OCI-LY7 (cell line): ENCODE data around the gene ZNF500. TPM values are rescaled to one million over a fixed set of nuclear protein-coding genes. Genes with fewer than 3 reads are reported as not detected.

Source experiments
- BruUV-seq: library from RNA; stranded (reverse); fragments of 400-500 nt; replicated peaks from 2 replicates; lab custom pipeline; 2021; lab: Mats Ljungman, UMichigan
- CTCF ChIA-PET: fragments of 300-600 bp; sonication (Branson Sonifier 250); formaldehyde crosslinking; loops from one replicate; lab custom pipeline; 2022; ENCODE audit warnings: antibody characterized with exemption; ENCODE audit not compliant: unreplicated experiment; lab: Charles Lee
- POLR2A ChIA-PET: fragments of 300-600 bp; sonication (Branson Sonifier 250); formaldehyde crosslinking; loops from one replicate; lab custom pipeline; 2022; ENCODE audit warnings: antibody characterized with exemption; lab: Charles Lee
- DNase-seq: peaks from one replicate; pipeline ENCODE4 v3.0.0-alpha.2; 2015; ENCODE audit warnings: low spot score
- H2AFZ ChIP-seq: fragments of 200-600 bp; sonication (generic), shearing (Covaris generic); 2 replicates; pipeline ENCODE4 v1.6.1; 2014; ENCODE audit warnings: mild to moderate bottlenecking, antibody characterized with exemption, low read length, moderate library complexity
- H3K27ac ChIP-seq: fragments of 200-600 bp; sonication (generic); 2 replicates; pipeline ENCODE4 v1.5.1; 2014; ENCODE audit warnings: mixed run types, low read depth, mild to moderate bottlenecking, moderate library complexity, low read length, inconsistent platforms; ENCODE audit not compliant: poor library complexity, severe bottlenecking
- H3K36me3 ChIP-seq: fragments of 200-600 bp; sonication (generic); 2 replicates; pipeline ENCODE4 v1.6.1; 2014; ENCODE audit warnings: mild to moderate bottlenecking, antibody characterized with exemption, low read length, moderate library complexity, mixed read lengths; ENCODE audit not compliant: insufficient read depth
- H3K4me1 ChIP-seq: fragments of 200-600 bp; sonication (generic); 2 replicates; pipeline ENCODE4 v1.5.1; 2014; ENCODE audit warnings: mild to moderate bottlenecking, low read length; ENCODE audit not compliant: insufficient read depth, poor library complexity, severe bottlenecking
- H3K4me2 ChIP-seq: fragments of 200-600 bp; sonication (generic); 2 replicates; pipeline ENCODE4 v1.6.1; 2014; ENCODE audit warnings: mild to moderate bottlenecking, low read length
- H3K4me3 ChIP-seq: fragments of 200-600 bp; sonication (generic); 2 replicates; pipeline ENCODE4 v1.5.1; 2014; ENCODE audit warnings: mild to moderate bottlenecking, low read depth, low read length; ENCODE audit not compliant: poor library complexity, severe bottlenecking
- H3K79me2 ChIP-seq: fragments of 200-600 bp; sonication (generic); 2 replicates; pipeline ENCODE4 v1.6.1; 2016; ENCODE audit warnings: low read depth, mild to moderate bottlenecking, low read length, moderate library complexity, mixed read lengths; ENCODE audit not compliant: insufficient read depth
- H3K9me2 ChIP-seq: fragments of 200-600 bp; sonication (generic); 2 replicates; pipeline ENCODE4 v1.6.1; 2016; ENCODE audit warnings: mild to moderate bottlenecking, low read length, mixed read lengths; ENCODE audit not compliant: insufficient read depth
- H3K9me3 ChIP-seq: fragments of 200-600 bp; sonication (generic); 2 replicates; pipeline ENCODE4 v1.6.1; 2014; ENCODE audit warnings: mild to moderate bottlenecking, mixed run types, low read length, mixed read lengths
- H4K20me1 ChIP-seq: fragments of 200-600 bp; sonication (generic); 2 replicates; pipeline ENCODE4 v1.6.1; 2014; ENCODE audit warnings: mild to moderate bottlenecking, antibody characterized with exemption, low read length, moderate library complexity, mixed read lengths; ENCODE audit not compliant: insufficient read depth
- EZH2phosphoT487 ChIP-seq: fragments of 200-600 bp; sonication (generic); IDR thresholded peaks from 2 replicates; pipeline ENCODE4 v1.6.1; 2018; ENCODE audit warnings: low read depth, borderline replicate concordance, mild to moderate bottlenecking, mixed run types, antibody characterized with exemption, low read length, moderate library complexity, mixed read lengths
- intact Hi-C: fragments of 100-400 bp; cut with micrococcal nuclease; formaldehyde crosslinking; loops from one replicate; pipeline ENCODE4 v1.10.0; 2022; ENCODE audit not compliant: unreplicated experiment
- total RNA-seq, 2 experiments: library from RNA; depleted of rRNA in 1 of 2; stranded (reverse); fragments of >200 nt in 1 of 2; shearing (Covaris generic) in 1 of 2; gene quantifications; 2 replicates each; pipeline ENCODE4 v1.2.3, GENCODE V29; 2014 to 2022
- TF ChIP-seq, protein P1 (sequence below): fragments of 200-600 bp; sonication (generic); conservative IDR thresholded peaks from 2 replicates; pipeline ENCODE4 v1.5.1; 2014; ENCODE audit warnings: mild to moderate bottlenecking, antibody characterized with exemption, low read length, moderate library complexity, mixed read lengths

ZNF500 gene
- total RNA-seq, 2 experiments from 2014 or later, result 16.1 to 23.9 TPM

DNA sequence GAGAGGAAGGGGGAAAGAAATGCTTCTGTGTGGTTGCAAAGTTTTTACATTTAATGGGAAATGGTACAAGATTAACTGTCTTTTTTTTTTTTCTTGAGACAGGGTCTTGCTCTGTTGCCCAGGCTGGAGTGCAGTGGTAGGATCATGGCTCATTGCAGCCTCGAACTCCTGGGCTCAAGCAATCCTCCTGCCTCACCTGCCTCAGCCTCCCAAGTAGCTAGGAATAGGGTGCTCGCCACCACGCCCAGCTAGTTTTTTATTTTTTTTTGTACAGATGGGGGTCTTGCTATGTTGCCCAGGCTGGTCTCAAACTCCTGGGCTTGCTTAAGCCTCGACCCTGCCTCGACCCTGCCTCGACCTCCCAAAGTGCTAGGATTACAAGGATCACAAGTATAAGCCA lies 39.3 kb upstream of the ZNF500 start:
- Histone ChIP-seq H3K27ac (no peak overlapping the region), H4K20me1 (no peaks in the 10 kb centered on the region), H3K9me2 (no peaks in the 10 kb centered on the region), H3K79me2 (no peaks in the 10 kb centered on the region), H3K4me1 (peaks cover 18% of the 10 kb centered on the region), H3K36me3 (peaks cover 56% of the 10 kb centered on the region), H3K9me3 (no peaks in the 10 kb centered on the region), H3K4me3 (no peak overlapping the region), H2AFZ (no peak overlapping the region), H3K4me2 (no peak overlapping the region)
- DNase-seq, result no peak
- ChIA-PET CTCF (no interaction called here), POLR2A (no interaction called here)
- no TSS peak for BruUV-seq
- no peak for TF ChIP-seq EZH2phosphoT487
- TF ChIP-seq, protein P1, sequence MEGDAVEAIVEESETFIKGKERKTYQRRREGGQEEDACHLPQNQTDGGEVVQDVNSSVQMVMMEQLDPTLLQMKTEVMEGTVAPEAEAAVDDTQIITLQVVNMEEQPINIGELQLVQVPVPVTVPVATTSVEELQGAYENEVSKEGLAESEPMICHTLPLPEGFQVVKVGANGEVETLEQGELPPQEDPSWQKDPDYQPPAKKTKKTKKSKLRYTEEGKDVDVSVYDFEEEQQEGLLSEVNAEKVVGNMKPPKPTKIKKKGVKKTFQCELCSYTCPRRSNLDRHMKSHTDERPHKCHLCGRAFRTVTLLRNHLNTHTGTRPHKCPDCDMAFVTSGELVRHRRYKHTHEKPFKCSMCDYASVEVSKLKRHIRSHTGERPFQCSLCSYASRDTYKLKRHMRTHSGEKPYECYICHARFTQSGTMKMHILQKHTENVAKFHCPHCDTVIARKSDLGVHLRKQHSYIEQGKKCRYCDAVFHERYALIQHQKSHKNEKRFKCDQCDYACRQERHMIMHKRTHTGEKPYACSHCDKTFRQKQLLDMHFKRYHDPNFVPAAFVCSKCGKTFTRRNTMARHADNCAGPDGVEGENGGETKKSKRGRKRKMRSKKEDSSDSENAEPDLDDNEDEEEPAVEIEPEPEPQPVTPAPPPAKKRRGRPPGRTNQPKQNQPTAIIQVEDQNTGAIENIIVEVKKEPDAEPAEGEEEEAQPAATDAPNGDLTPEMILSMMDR, result no peak
- intact Hi-C loops, result no loop called here

DNA sequence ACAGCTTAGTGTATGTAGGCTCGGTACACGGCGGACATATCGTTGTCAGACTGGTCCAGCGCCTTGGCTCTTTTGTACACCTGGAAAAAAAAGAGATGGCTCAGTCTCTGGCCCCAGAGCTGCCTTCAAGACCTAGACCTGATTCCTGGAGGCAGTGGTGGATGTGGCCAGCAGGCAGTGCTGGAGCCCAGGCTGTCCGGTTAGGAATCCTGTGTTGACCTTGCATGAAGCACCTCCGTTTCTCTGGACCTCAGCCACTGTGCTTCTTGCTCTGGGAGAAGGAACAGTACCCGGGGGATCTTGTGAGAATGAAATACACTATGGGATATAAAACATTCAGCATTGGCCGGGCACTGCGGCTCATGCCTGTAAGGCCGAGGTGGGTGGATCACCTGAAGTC lies 38.3 kb upstream of the ZNF500 start:
- peaks cover 26% of the 10 kb centered on the region for H3K4me1 ChIP-seq
- H3K4me2 ChIP-seq, result no peak overlapping the region
- no peaks in the 10 kb centered on the region for H3K79me2 ChIP-seq
- POLR2A ChIA-PET, result no interaction called here
- no peak for DNase-seq
- no peak overlapping the region for H2AFZ ChIP-seq
- CTCF ChIA-PET, result no interaction called here
- no TSS peak for BruUV-seq
- no peaks in the 10 kb centered on the region for H3K9me3 ChIP-seq
- H3K36me3 ChIP-seq, result peaks cover 50% of the 10 kb centered on the region
- H4K20me1 ChIP-seq, result no peaks in the 10 kb centered on the region
- H3K4me3 ChIP-seq, result no peak overlapping the region
- TF ChIP-seq, protein P1, result no peak
- no peak for TF ChIP-seq EZH2phosphoT487
- intact Hi-C loops, result no loop called here
- no peak overlapping the region for H3K27ac ChIP-seq
- H3K9me2 ChIP-seq, result no peaks in the 10 kb centered on the region

DNA sequence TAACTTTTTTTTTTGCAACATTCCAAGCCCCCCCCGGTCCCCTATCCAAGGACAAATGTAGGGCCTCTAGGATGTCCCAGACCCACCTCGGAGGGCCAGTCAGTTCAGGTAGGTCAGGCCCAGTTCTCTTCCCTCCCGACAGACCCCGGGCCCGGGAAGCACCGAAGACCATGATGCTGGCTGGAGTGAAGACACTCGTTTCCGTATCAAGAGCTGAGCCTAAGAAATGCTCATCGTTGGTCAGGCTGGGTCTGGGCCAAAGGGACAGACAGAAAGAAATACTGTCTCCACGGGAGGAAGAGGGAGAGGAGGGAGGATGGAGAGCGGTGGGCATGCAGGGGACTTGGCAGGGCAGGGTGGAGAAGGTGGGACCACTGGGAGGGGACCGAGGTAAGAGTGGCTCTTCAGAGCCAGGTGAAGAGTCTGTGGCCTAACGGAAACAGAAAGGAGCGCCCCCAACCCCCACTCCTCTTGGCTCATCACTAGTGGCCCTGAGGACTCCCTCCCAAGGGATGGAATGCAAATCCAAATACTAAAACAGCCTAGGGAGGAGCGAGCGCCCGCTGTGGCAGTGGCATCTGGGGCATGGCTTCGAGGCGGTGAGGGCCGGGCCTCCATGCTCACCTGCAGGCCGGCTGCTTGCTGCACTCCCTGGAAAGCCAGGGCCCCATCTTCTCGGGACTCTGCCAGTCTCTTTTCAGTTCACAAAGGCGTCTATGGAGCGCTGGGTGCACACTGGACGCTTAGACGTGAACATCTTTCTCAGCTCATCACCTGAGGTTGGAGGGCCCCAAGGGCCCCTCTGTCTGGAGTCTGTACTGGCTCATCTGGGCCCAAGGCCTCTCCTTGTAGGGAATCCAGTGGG lies 37.2 kb upstream of the ZNF500 start:
- no peaks in the 10 kb centered on the region for H3K79me2 ChIP-seq
- H3K9me2 ChIP-seq, result no peaks in the 10 kb centered on the region
- BruUV-seq, result no TSS peak
- no peak overlapping the region for H3K27ac ChIP-seq
- peaks cover 26% of the 10 kb centered on the region for H3K4me1 ChIP-seq
- no peak for TF ChIP-seq EZH2phosphoT487
- TF ChIP-seq, protein P1, result no peak
- no peak overlapping the region for H3K4me3 ChIP-seq
- no peak overlapping the region for H3K4me2 ChIP-seq
- H3K36me3 ChIP-seq, result peaks cover 40% of the 10 kb centered on the region
- POLR2A ChIA-PET, result no interaction called here
- CTCF ChIA-PET, result interaction anchor here (1.2 kb wide), 1 partner anchor 69 kb away, joined by 3 read pairs; the partner anchor contains the start of gene DNAAF8
- no peaks in the 10 kb centered on the region for H3K9me3 ChIP-seq
- no peak for DNase-seq
- H4K20me1 ChIP-seq, result no peaks in the 10 kb centered on the region
- intact Hi-C loops, result loop anchor here (2.0 kb wide), 2 partner anchors 43 to 69 kb away; partner anchors contain the start of genes ANKS3, DNAAF8, GLYR1 and UBN1
- no peak overlapping the region for H2AFZ ChIP-seq
